ENCODE measurements around the gene IBA57.

Gene IBA57

DNA sequence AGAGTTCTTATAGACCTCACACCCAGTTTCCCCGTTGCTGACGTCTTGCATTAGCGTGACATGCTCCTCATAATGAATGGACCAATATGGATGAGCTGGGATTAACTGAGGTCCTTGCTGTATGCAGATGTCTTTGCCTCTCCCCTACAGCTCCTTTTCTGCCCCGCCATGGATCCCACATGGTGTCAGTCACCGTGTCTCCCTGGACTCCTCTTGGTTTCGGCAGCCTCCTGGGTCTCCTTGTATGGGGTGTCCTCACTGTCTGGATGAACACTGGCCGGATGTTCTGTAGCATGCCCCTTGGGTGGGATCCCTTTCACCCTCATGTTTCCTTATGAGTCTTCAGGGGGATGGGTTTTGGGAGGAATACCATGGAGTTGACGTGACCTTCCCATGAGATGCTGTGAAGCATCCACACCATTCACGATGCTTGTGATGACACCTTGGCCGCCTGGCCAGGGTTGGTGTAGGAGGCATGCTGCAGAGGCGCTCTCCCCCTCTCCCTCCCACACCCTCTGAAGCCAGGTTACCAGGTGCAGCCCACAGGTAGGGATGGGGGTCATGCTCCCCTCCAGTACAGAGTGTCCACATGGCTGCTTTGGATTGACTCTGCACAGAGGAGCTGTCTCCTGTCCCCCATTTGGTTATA is 11.5 kb upstream of the IBA57 start:
- Histone ChIP-seq H3K36me3 (ENCODE audit: insufficient read depth) (no peaks in the 10 kb centered on the region), H3K4me3 (IDR thresholded peaks at IDR 0.05; ENCODE audit: insufficient read depth, low read depth, low read length) (no peak overlapping the region), H2AFZ (ENCODE audit: low read depth) (no peak overlapping the region), H3K4me2 (no peak overlapping the region), H3K9ac (no peak overlapping the region), H3K27ac (no peak overlapping the region), H3K27me3 (ENCODE audit: insufficient read depth, low read depth) (no peaks in the 10 kb centered on the region), H3K4me1 (ENCODE audit: low read depth, poor library complexity, severe bottlenecking) (no peaks in the 10 kb centered on the region), H4K20me1 (ENCODE audit: insufficient read depth) (no peaks in the 10 kb centered on the region), H3K79me2 (ENCODE audit: insufficient read depth, low read depth) (no peaks in the 10 kb centered on the region)
- TF ChIP-seq, protein P1, sequence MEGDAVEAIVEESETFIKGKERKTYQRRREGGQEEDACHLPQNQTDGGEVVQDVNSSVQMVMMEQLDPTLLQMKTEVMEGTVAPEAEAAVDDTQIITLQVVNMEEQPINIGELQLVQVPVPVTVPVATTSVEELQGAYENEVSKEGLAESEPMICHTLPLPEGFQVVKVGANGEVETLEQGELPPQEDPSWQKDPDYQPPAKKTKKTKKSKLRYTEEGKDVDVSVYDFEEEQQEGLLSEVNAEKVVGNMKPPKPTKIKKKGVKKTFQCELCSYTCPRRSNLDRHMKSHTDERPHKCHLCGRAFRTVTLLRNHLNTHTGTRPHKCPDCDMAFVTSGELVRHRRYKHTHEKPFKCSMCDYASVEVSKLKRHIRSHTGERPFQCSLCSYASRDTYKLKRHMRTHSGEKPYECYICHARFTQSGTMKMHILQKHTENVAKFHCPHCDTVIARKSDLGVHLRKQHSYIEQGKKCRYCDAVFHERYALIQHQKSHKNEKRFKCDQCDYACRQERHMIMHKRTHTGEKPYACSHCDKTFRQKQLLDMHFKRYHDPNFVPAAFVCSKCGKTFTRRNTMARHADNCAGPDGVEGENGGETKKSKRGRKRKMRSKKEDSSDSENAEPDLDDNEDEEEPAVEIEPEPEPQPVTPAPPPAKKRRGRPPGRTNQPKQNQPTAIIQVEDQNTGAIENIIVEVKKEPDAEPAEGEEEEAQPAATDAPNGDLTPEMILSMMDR (conservative IDR thresholded peaks at IDR 0.05; ENCODE audit: low read depth, low read length) = no peak

GRCh38 chr1:228154670-228155571 is 10.7 kb upstream of the IBA57 start:
- no peak overlapping the region for H2AFZ ChIP-seq (ENCODE audit: low read depth)
- no peaks in the 10 kb centered on the region for H3K4me1 ChIP-seq (ENCODE audit: low read depth, poor library complexity, severe bottlenecking)
- no peak overlapping the region for H3K4me3 ChIP-seq (IDR thresholded peaks at IDR 0.05; ENCODE audit: insufficient read depth, low read depth, low read length)
- no peaks in the 10 kb centered on the region for H3K27me3 ChIP-seq (ENCODE audit: insufficient read depth, low read depth)
- no peak overlapping the region for H3K9ac ChIP-seq
- H3K36me3 ChIP-seq (ENCODE audit: insufficient read depth) = no peaks in the 10 kb centered on the region
- TF ChIP-seq, protein P1 (conservative IDR thresholded peaks at IDR 0.05; ENCODE audit: low read depth, low read length) = no peak
- no peak overlapping the region for H3K4me2 ChIP-seq
- H3K79me2 ChIP-seq (ENCODE audit: insufficient read depth, low read depth) = no peaks in the 10 kb centered on the region
- H3K27ac ChIP-seq = no peak overlapping the region
- H4K20me1 ChIP-seq (ENCODE audit: insufficient read depth) = no peaks in the 10 kb centered on the region

GRCh38 chr1:228155596-228156514 is 9.7 kb upstream of the IBA57 start:
- Histone ChIP-seq H3K9ac (no peak overlapping the region), H2AFZ (ENCODE audit: low read depth) (no peak overlapping the region)

GRCh38 chr1:228156515-228156881 is 9.1 kb upstream of the IBA57 start:
- Histone ChIP-seq H3K27me3 (ENCODE audit: insufficient read depth, low read depth) (no peaks in the 10 kb centered on the region), H3K9ac (no peak overlapping the region), H4K20me1 (ENCODE audit: insufficient read depth) (no peaks in the 10 kb centered on the region), H3K4me3 (IDR thresholded peaks at IDR 0.05; ENCODE audit: insufficient read depth, low read depth, low read length) (no peak overlapping the region), H3K79me2 (ENCODE audit: insufficient read depth, low read depth) (no peaks in the 10 kb centered on the region), H3K27ac (no peak overlapping the region), H2AFZ (ENCODE audit: low read depth) (no peak overlapping the region), H3K4me1 (ENCODE audit: low read depth, poor library complexity, severe bottlenecking) (no peaks in the 10 kb centered on the region), H3K4me2 (no peak overlapping the region), H3K36me3 (ENCODE audit: insufficient read depth) (no peaks in the 10 kb centered on the region)
- TF ChIP-seq, protein P1 (conservative IDR thresholded peaks at IDR 0.05; ENCODE audit: low read depth, low read length) = no peak

More at GRCh38 chr1:228155596-228156514, 9.7 kb upstream of the IBA57 start:
- TF ChIP-seq, protein P1 (conservative IDR thresholded peaks at IDR 0.05; ENCODE audit: low read depth, low read length) = no peak
- H3K4me3 ChIP-seq (IDR thresholded peaks at IDR 0.05; ENCODE audit: insufficient read depth, low read depth, low read length) = no peak overlapping the region
- no peaks in the 10 kb centered on the region for H3K36me3 ChIP-seq (ENCODE audit: insufficient read depth)
- no peaks in the 10 kb centered on the region for H3K79me2 ChIP-seq (ENCODE audit: insufficient read depth, low read depth)
- no peaks in the 10 kb centered on the region for H3K4me1 ChIP-seq (ENCODE audit: low read depth, poor library complexity, severe bottlenecking)
- H3K4me2 ChIP-seq = no peak overlapping the region
- H3K27ac ChIP-seq = no peak overlapping the region
- no peaks in the 10 kb centered on the region for H4K20me1 ChIP-seq (ENCODE audit: insufficient read depth)
- H3K27me3 ChIP-seq (ENCODE audit: insufficient read depth, low read depth) = no peaks in the 10 kb centered on the region
